GM15510 (cell line): Measurements from ENCODE around the gene ZC3H8.

Source experiments
- POLR2A ChIP-seq: IDR thresholded peaks from 3 replicates; pipeline ENCODE4 v1.6.1; 2011; ENCODE audit warnings: borderline replicate concordance; ENCODE audit not compliant: insufficient read length; ENCODE audit errors: extremely low read depth

Gene ZC3H8

GRCh38 chr2:112164876-112165275 is 90.0 kb downstream of the ZC3H8 start:
- no peak for TF ChIP-seq POLR2A

DNA sequence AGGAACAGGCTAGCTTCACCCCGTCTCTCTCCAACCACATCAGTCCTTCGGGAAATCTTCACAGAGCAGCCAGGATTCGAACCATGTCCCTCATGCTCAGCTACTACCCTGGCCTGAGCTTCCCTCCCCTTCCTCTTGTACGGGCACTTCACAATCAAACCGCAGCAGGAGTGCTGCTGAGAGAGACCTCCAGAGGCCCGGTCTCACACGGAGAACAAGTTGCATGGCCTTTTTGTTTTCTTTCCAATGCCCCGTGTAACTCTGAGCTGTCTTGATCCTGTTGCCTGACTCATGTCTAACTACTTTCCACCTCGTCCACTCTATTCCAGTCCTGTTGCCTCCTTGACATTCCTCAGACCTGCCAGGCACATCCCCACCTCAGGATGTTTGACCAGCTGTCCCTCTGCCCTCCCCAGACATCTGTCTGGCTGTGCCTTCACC is 91.3 kb downstream of the ZC3H8 start:
- TF ChIP-seq POLR2A: no peak

DNA sequence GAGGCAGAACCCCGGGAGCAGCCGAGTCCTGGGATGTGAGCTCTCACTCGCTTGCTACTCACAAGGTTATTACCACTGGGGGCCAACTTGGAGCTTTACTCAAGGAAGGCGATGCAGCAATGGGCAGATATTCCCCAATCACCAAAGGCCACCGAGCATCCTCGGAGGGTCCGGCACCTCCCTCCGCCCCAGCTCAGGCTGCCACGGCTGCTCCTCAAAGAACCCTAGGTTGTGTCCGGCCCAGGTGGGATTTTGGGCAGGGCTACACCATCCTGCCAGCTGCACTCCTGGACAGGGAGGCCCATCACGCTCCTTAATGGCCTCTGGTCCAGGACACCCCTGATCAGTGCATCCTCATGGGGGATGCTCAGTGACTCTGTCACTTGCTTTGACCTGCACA is 91.9 kb downstream of the ZC3H8 start:
- TF ChIP-seq POLR2A: no peak

DNA sequence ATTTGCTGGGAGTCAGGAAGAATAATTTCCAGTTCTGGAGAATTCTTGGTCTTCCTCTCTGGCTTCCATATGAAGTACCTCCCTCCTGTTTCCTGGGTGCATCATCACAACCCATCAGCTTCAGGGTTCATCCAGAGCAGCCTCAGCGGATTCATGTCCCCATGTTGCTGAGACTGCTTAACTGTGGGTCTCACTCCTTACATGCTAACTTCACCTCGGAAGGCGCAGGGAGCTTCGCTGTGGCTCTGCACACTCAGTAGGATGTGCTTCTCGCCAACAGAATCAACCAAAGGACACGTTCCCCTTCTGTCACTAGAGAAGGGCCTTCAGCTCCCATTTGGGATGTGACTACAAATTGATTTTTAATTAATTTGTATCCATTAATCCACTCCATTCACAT is 92.5 kb downstream of the ZC3H8 start:
- no peak for TF ChIP-seq POLR2A
